ENCODE results near the gene OSBP. TPM values are rescaled to one million over a fixed set of nuclear protein-coding genes. Genes with fewer than 3 reads are reported as not detected.

Gene OSBP
- total and polyA plus RNA-seq, 10 donors: 7.0 to 39.9 (median 34.5) TPM

GRCh38 chr11:59614277-59615119 is 1.1 kb downstream of the OSBP start:
- TF ChIP-seq CTCF (IDR thresholded peaks at IDR 0.05 in 8 of 11, conservative IDR thresholded peaks at IDR 0.05 in 3 of 11) (no peak), POLR2AphosphoS5 (IDR thresholded peaks at IDR 0.05) (no peak), POLR2A (IDR thresholded peaks at IDR 0.05) (no peak)
- intact Hi-C loops (cut with DNase I; ENCODE audit: low total_unique reads): loop anchor here (10.0 kb wide), 2 partner anchors 50 kb away; partner anchors contain the start of gene PATL1
- H3K9me3 ChIP-seq: no peaks in the 10 kb centered on the region
- peaks cover 0 to 22% (median 12%) of the 10 kb centered on the region in 6 donors for H3K36me3 ChIP-seq
- no peaks in the 10 kb centered on the region for H3K27me3 ChIP-seq (replicated peaks in 1 of 7)
- H3K4me1 ChIP-seq: peaks cover 33 to 56% (median 46%) of the 10 kb centered on the region in 6 donors
- H3K27ac ChIP-seq: peak overlapping the region; percentile 61 to 99 (median 96)
- peak overlapping the region; percentile 64 to 90 (median 70) for H3K4me3 ChIP-seq
- WGBS, 5 donors: 17 to 26% (median 21%) methylated on average over 12 to 13 of the region's 13 CpGs
- no peak for DNase-seq

GRCh38 chr11:59611570-59612565 is 3.7 kb downstream of the OSBP start:
- peaks cover 0 to 49% (median 38%) of the 10 kb centered on the region in 6 donors for H3K36me3 ChIP-seq
- 62 to 83% (median 73%) methylated on average over 6 of the region's 6 CpGs for WGBS, 5 donors
- intact Hi-C loops (cut with DNase I; ENCODE audit: low total_unique reads): loop anchor here (10.0 kb wide), 2 partner anchors 47 to 53 kb away; partner anchors contain the start of gene PATL1
- no peaks in the 10 kb centered on the region for H3K9me3 ChIP-seq
- H3K4me1 ChIP-seq: peaks cover 33 to 58% (median 44%) of the 10 kb centered on the region in 6 donors
- TF ChIP-seq POLR2AphosphoS5 (IDR thresholded peaks at IDR 0.05): no peak
- no peak for TF ChIP-seq POLR2A (IDR thresholded peaks at IDR 0.05)
- TF ChIP-seq CTCF (IDR thresholded peaks at IDR 0.05 in 8 of 11, conservative IDR thresholded peaks at IDR 0.05 in 3 of 11): no peak
- no peaks in the 10 kb centered on the region for H3K27me3 ChIP-seq (replicated peaks in 1 of 7)
- no peak overlapping the region for H3K4me3 ChIP-seq
- peak overlapping the region in 1 of 8 donors; percentile 37 for H3K27ac ChIP-seq
- no peak for DNase-seq

GRCh38 chr11:59610289-59610688 is 5.3 kb downstream of the OSBP start:
- Histone ChIP-seq H3K4me3 (no peak overlapping the region), H3K27me3 (replicated peaks in 1 of 7) (no peaks in the 10 kb centered on the region), H3K4me1 (peaks cover 33 to 53% (median 41%) of the 10 kb centered on the region in 6 donors), H3K36me3 (peaks cover 3 to 64% (median 54%) of the 10 kb centered on the region in 6 donors), H3K9me3 (no peaks in the 10 kb centered on the region), H3K27ac (no peak overlapping the region)
- DNase-seq: no peak
- 83 to 98% (median 88%) methylated on average over 7 of the region's 7 CpGs for WGBS, 5 donors
- intact Hi-C loops (cut with DNase I; ENCODE audit: low total_unique reads): loop anchor here (10.0 kb wide), 2 partner anchors 45 to 55 kb away; partner anchors contain the start of gene PATL1
- no peak for TF ChIP-seq CTCF (IDR thresholded peaks at IDR 0.05 in 8 of 11, conservative IDR thresholded peaks at IDR 0.05 in 3 of 11)
- no peak for TF ChIP-seq POLR2A (IDR thresholded peaks at IDR 0.05)
- no peak for TF ChIP-seq POLR2AphosphoS5 (IDR thresholded peaks at IDR 0.05)

Measured in spleen (tissue), 11 donors.